PC-3 (cell line): ENCODE data around the gene GLS.

Experiments used
- CTCF ChIP-seq: fragments of 300-600 bp; sonication (generic); conservative IDR thresholded peaks from 2 replicates; pipeline ENCODE4 v1.5.1; 2017; ENCODE audit warnings: antibody characterized with exemption, low read depth, mild to moderate bottlenecking, low read length
- EZH2 ChIP-seq: fragments of 300-600 bp; sonication (generic); IDR thresholded peaks from one replicate; pipeline ENCODE4 v1.6.1; 2017; ENCODE audit warnings: antibody characterized with exemption, mild to moderate bottlenecking, low read length; ENCODE audit not compliant: unreplicated experiment
- EZH2phosphoT487 ChIP-seq: fragments of 300-600 bp; sonication (generic); IDR thresholded peaks from 2 replicates; pipeline ENCODE4 v1.6.1; 2018; ENCODE audit warnings: mild to moderate bottlenecking, antibody characterized with exemption, low read length, borderline replicate concordance

- TF ChIP-seq CTCF (no peak), EZH2 (no peak), EZH2phosphoT487 (no peak)
Observed at GRCh38 chr2:190920085-190920484, 39.5 kb downstream of the GLS start.
